Left forelimb (tissue), 1 donor: ENCODE data around the gene ETFA.

Experiments used
- DNase-seq: peaks from one replicate; pipeline ENCODE4 v3.0.0-alpha.2; 2018; ENCODE audit warnings: low spot score

The ETFA gene

GRCh38 chr15:76311100-76311953 is at the start of gene ETFA:
Gene ETFA (minus strand): TSS chr15:76311469. CDS start chr15:76311388, 81 bp downstream.
- DNase-seq: peak; percentile 96

GRCh38 chr15:76360416-76360815 is 49.1 kb upstream of the ETFA start:
- DNase-seq: no peak

GRCh38 chr15:76359152-76359551 is 47.9 kb upstream of the ETFA start:
- DNase-seq: no peak

GRCh38 chr15:76358453-76358852 is 47.2 kb upstream of the ETFA start:
- DNase-seq: no peak

GRCh38 chr15:76354823-76355440 is 43.7 kb upstream of the ETFA start:
- DNase-seq: no peak

- DNase-seq: no peak
Measured at GRCh38 chr15:76353903-76354302, 42.6 kb upstream of the ETFA start.

- no peak for DNase-seq
Measured at GRCh38 chr15:76353023-76353577, 41.8 kb upstream of the ETFA start.

GRCh38 chr15:76349301-76350070 is 38.2 kb upstream of the ETFA start:
- no peak for DNase-seq

GRCh38 chr15:76347482-76348055 is 36.3 kb upstream of the ETFA start:
- DNase-seq: no peak

GRCh38 chr15:76346669-76347481 is 35.6 kb upstream of the ETFA start:
- no peak for DNase-seq

GRCh38 chr15:76345880-76346668 is 34.8 kb upstream of the ETFA start:
- DNase-seq: no peak

GRCh38 chr15:76345583-76345879 is 34.3 kb upstream of the ETFA start:
- no peak for DNase-seq

GRCh38 chr15:76344893-76345582 is 33.8 kb upstream of the ETFA start:
- DNase-seq: no peak

GRCh38 chr15:76343313-76343996 is 32.2 kb upstream of the ETFA start:
- no peak for DNase-seq

GRCh38 chr15:76342382-76343201 is 31.3 kb upstream of the ETFA start:
- DNase-seq: no peak

GRCh38 chr15:76342058-76342381 is 30.8 kb upstream of the ETFA start:
- no peak for DNase-seq

GRCh38 chr15:76341366-76342057 is 30.2 kb upstream of the ETFA start:
- DNase-seq: no peak

- no peak for DNase-seq
Measured at GRCh38 chr15:76340803-76341365, 29.6 kb upstream of the ETFA start.
